Kidney (tissue), 22 donors: ENCODE results near the gene SECTM1. TPM values are rescaled to one million over a fixed set of nuclear protein-coding genes. Genes with fewer than 3 reads are reported as not detected.
A peak's percentile ranks its signal among the peaks of the same experiment; 100 is the strongest.
"Not testable (repeated sequence)": the region's sequence is repeated elsewhere in the genome, so short reads cannot be mapped to it uniquely, and the experiment has no call there.

Experiments used
- DNase-seq, 5 donors: peaks; one replicate each; pipeline ENCODE4 v3.0.0-alpha.2; 2013 to 2020
- FAIRE-seq: peaks from 2 replicates; lab custom pipeline; 2012; peaks lifted over from hg19 to GRCh38; lab: Jason Lieb, UNC
- H3K27ac ChIP-seq, 2 donors: one replicate each; pipeline ENCODE4 v1.7.0; 2013; ENCODE audit warnings: low read depth in 2 of 2, low read length in 2 of 2, inconsistent platforms in 1 of 2
- H3K27me3 ChIP-seq: one replicate; pipeline ENCODE4 v1.7.1; 2013; ENCODE audit warnings: low read length, inconsistent platforms; ENCODE audit not compliant: control insufficient read depth, insufficient read depth
- H3K36me3 ChIP-seq, 3 donors: one replicate each; pipeline versions ENCODE4 v1.7.0 to v1.7.1; 2013; ENCODE audit warnings: low read length in 3 of 3, control low read depth in 1 of 3, inconsistent platforms in 1 of 3; ENCODE audit not compliant: insufficient read depth in 3 of 3, control insufficient read depth in 2 of 3
- H3K4me1 ChIP-seq, 3 donors: one replicate each; pipeline versions ENCODE4 v1.7.0 to v1.7.1; 2013; ENCODE audit warnings: low read length in 3 of 3, inconsistent platforms in 1 of 3, low read depth in 1 of 3; ENCODE audit not compliant: control insufficient read depth in 2 of 3, insufficient read depth in 2 of 3
- H3K4me3 ChIP-seq, 3 donors: one replicate each; pipeline versions ENCODE4 v1.7.0 to v1.8.1; 2013; ENCODE audit warnings: low read length in 3 of 3, control low read depth in 1 of 3, inconsistent platforms in 1 of 3
- H3K9ac ChIP-seq, 3 donors: one replicate each; pipeline versions ENCODE4 v1.7.0 to v1.7.1; 2013; ENCODE audit warnings: low read length in 3 of 3, control low read depth in 1 of 3, inconsistent platforms in 1 of 3
- H3K9me3 ChIP-seq, 3 donors: one replicate each; pipeline versions ENCODE4 v1.7.0 to v1.7.1; 2013; ENCODE audit warnings: low read length in 3 of 3, control low read depth in 1 of 3, inconsistent platforms in 1 of 3; ENCODE audit not compliant: control insufficient read depth in 2 of 3, insufficient read depth in 1 of 3
- CTCF ChIP-seq: IDR thresholded peaks from 3 replicates; pipeline ENCODE4 v1.5.1; 2012; ENCODE audit warnings: mild to moderate bottlenecking, moderate library complexity, borderline replicate concordance; ENCODE audit not compliant: insufficient read depth; ENCODE audit errors: extremely low read depth
- intact Hi-C: fragments of 100-400 bp; cut with DNase I; formaldehyde crosslinking; loops from one replicate; pipeline ENCODE4 v1.11.1; 2022
- long read RNA-seq, 10 donors: library from polyadenylated mRNA in 1 of 10; unstranded in 1 of 10; transcript quantifications; one replicate each; pipeline ENCODE4 v2.0.0 and lab custom pipeline, GENCODE V29; 2021 to 2026
- polyA plus RNA-seq: library from polyadenylated mRNA; stranded (reverse); fragments of 350-450 nt; fragmentation: Illumina TruSeq; extraction: RNeasy Lipid Tissue Mini Kit (QIAGEN cat#74804); gene quantifications from one replicate; pipeline ENCODE4 v1.2.3, GENCODE V29; 2014; ENCODE audit warnings: low read depth, low replicate concordance; ENCODE audit not compliant: insufficient read depth
- total RNA-seq: library from RNA; stranded (reverse); fragmentation: NEBNext Ultra II Directional; extraction: Animal tissue kit (Norgen Biotek cat#: 25700); gene quantifications from one replicate; pipeline ENCODE4 v1.2.1, GENCODE V29; 2021
- donor health status: control.
- donor health status: control.
- donor health status: control.
- donor health status: control.
- donor health status: control.
- donor health status: DM: yes; HTN: yes; CAD: no.
- donor health status: Normal renal cell carcinoma (clear cell type).

SECTM1 gene
- total RNA-seq (87.5 TPM), polyA plus RNA-seq (15.4 TPM)
- long read RNA-seq, donor 1, result 0 reads
- long read RNA-seq, donor 2, result 0 reads
- long read RNA-seq, donor 3, result 0 reads
- long read RNA-seq, donor 4, partial matches to known transcripts, result 0 of 1 reads
- long read RNA-seq, donor 4, other reads (novel, unspliced or antisense), result 0 of 1 reads
- long read RNA-seq, donor 5, result 0 reads
- long read RNA-seq, donor 6, partial matches to known transcripts, result 0 of 1 reads
- long read RNA-seq, donor 6, other reads (novel, unspliced or antisense), result 0 of 1 reads
- long read RNA-seq, donor 7, transcript SECTM1-201 (5 exons, 2,235 nt), result major isoform, 50 of 101 reads
- long read RNA-seq, donor 7, partial matches to known transcripts, result 23 of 101 reads
- long read RNA-seq, donor 7, other reads (novel, unspliced or antisense), result 28 of 101 reads
- long read RNA-seq, donor 8, result 0 reads
- long read RNA-seq, donor 9, result 0 reads
- long read RNA-seq, donor 10, result 0 reads

GRCh38 chr17:82333279-82334171, at the start of gene SECTM1:
Gene SECTM1, minus strand, starts transcription at chr17:82333766. Its CDS starts 6,526 bp downstream, at chr17:82327240.
- FAIRE-seq (no peak), DNase-seq (peak in 2 of 5 donors; percentile 77 to 90)
- Histone ChIP-seq H3K27ac (peak within 1 kb of the TSS; percentile 38 to 54), H3K36me3 (no peaks in the 10 kb centered on the region), H3K9me3 (no peaks in the 10 kb centered on the region), H3K27me3 (peaks cover 2% of the 10 kb centered on the region), H3K9ac (no peak within 1 kb of the TSS), H3K4me3 (peak within 1 kb of the TSS; percentile 20 to 63 (median 57)), H3K4me1 (peaks cover 0 to 33% (median 16%) of the 10 kb centered on the region in 3 donors)
- intact Hi-C loops, result no loop called here
- no peak for TF ChIP-seq CTCF

- Histone ChIP-seq H3K4me1 (peaks cover 0 to 9% (median 0%) of the 10 kb centered on the region in 3 donors), H3K4me3 (no peak overlapping the region), H3K27ac (no peak overlapping the region), H3K9ac (no peak overlapping the region), H3K9me3 (no peaks in the 10 kb centered on the region), H3K36me3 (no peaks in the 10 kb centered on the region), H3K27me3 (peaks cover 2% of the 10 kb centered on the region)
- FAIRE-seq (no peak), DNase-seq (no peak)
- intact Hi-C loops, result no loop called here
- no peak for TF ChIP-seq CTCF
Measured at GRCh38 chr17:82382933-82383255, 49.3 kb upstream of the SECTM1 start.

- H3K36me3 ChIP-seq, FAIRE-seq, H3K27ac ChIP-seq, H3K4me1 ChIP-seq, H3K9ac ChIP-seq, H3K4me3 ChIP-seq, H3K9me3 ChIP-seq, H3K27me3 ChIP-seq, intact Hi-C loops: not testable (repeated sequence)
- DNase-seq, result peak in 1 of 5 donors; percentile 66
Measured at GRCh38 chr17:82382220-82382932, 48.8 kb upstream of the SECTM1 start.

- not testable (repeated sequence) for H3K27ac ChIP-seq
Measured at GRCh38 chr17:82381703-82382009, 48.1 kb upstream of the SECTM1 start.

More at GRCh38 chr17:82381703-82382009, 48.1 kb upstream of the SECTM1 start:
- FAIRE-seq, H3K36me3 ChIP-seq, intact Hi-C loops, H3K4me3 ChIP-seq, H3K9ac ChIP-seq, H3K4me1 ChIP-seq, H3K27me3 ChIP-seq, H3K9me3 ChIP-seq: not testable (repeated sequence)
- peak in 1 of 5 donors; percentile 45 for DNase-seq
